HCT116 (cell line): Measurements from ENCODE around the gene SPIRE2. TPM values are rescaled to one million over a fixed set of nuclear protein-coding genes. Genes with fewer than 3 reads are reported as not detected.

Experiments
- ATAC-seq: fragments of 200-7000 bp; cut with Tn5 transposase; 2 replicates; pipeline ENCODE4 v1.9.1; 2020; ENCODE audit warnings: mild to moderate bottlenecking, moderate library complexity
- BruUV-seq: library from RNA; stranded (reverse); fragments of 400-500 nt; replicated peaks from 2 replicates; lab custom pipeline; 2021; lab: Mats Ljungman, UMichigan
- CTCF ChIA-PET: fragments of 300-600 bp; sonication (Branson Sonifier 250); formaldehyde crosslinking; loops from one replicate; lab custom pipeline; 2021; ENCODE audit warnings: antibody characterized with exemption; lab: Charles Lee
- POLR2A ChIA-PET: fragments of 300-600, 350-600 bp; sonication (Branson Sonifier 250); formaldehyde crosslinking; loops from one replicate; lab custom pipeline; 2021; ENCODE audit warnings: antibody characterized with exemption; lab: Charles Lee
- RAD21 ChIA-PET, 2 experiments: fragments of 300-600 bp; sonication (Branson Sonifier 250); formaldehyde crosslinking; loops; one replicate each; lab custom pipeline; 2023; ENCODE audit warnings: low total read pairs in 2 of 2; ENCODE audit not compliant: uncharacterized antibody in 2 of 2, unreplicated experiment in 2 of 2, low non-redundant PET in 1 of 2; lab: Charles Lee
- DNase-seq: peaks from one replicate; pipeline ENCODE4 v3.0.0-alpha.2; 2010; ENCODE audit warnings: low read depth, low spot score
- H2AFZ ChIP-seq: fragments of 200-600 bp; shearing (Covaris generic), sonication (generic); 2 replicates; pipeline ENCODE4 v1.6.1; 2017; ENCODE audit warnings: low read depth, mixed run types, mixed read lengths, antibody characterized with exemption, low read length; ENCODE audit not compliant: poor library complexity, severe bottlenecking
- H3K27ac ChIP-seq: 2 replicates; pipeline ENCODE4 v1.5.1; 2012; ENCODE audit warnings: low read depth, low read length
- H3K27me3 ChIP-seq: fragments of 200-600 bp; sonication (generic); 2 replicates; pipeline ENCODE4 v1.6.1; 2016; ENCODE audit warnings: mixed run types, low read length, mixed read lengths; ENCODE audit not compliant: insufficient read depth
- H3K36me3 ChIP-seq, 2 experiments: fragments of 200-500 bp in 1 of 2; fragments of 200-600 bp in 1 of 2; sonication (Bioruptor generic) in 1 of 2; sonication (generic) in 1 of 2; 2 replicates each; pipeline versions ENCODE4 v1.5.1 to v1.6.1; 2014 to 2016; ENCODE audit warnings: low read length in 2 of 2, inconsistent platforms in 1 of 2, mixed read lengths in 1 of 2, mixed run types in 1 of 2; ENCODE audit not compliant: insufficient read depth in 2 of 2, control insufficient read depth in 1 of 2
- H3K4me1 ChIP-seq, 2 experiments: fragments of 200-600 bp in 1 of 2; sonication (generic) in 1 of 2; 2 replicates each; pipeline versions ENCODE4 v1.5.1 to v1.6.1; 2012 to 2017; ENCODE audit warnings: low read length in 2 of 2, inconsistent platforms in 1 of 2, mild to moderate bottlenecking in 1 of 2, mixed read lengths in 1 of 2, mixed run types in 1 of 2, moderate library complexity in 1 of 2; ENCODE audit not compliant: insufficient read depth in 2 of 2, control insufficient read depth in 1 of 2
- H3K4me2 ChIP-seq: fragments of 200-600 bp; sonication (generic); 2 replicates; pipeline ENCODE4 v1.6.1; 2017; ENCODE audit warnings: mixed run types, low read length, mixed read lengths
- H3K4me3 ChIP-seq, 2 experiments: fragments of 200-600 bp in 1 of 2; sonication (generic) in 1 of 2; replicated peaks in 1 of 2; 2 replicates each; pipeline ENCODE4 v1.5.1; 2011 to 2016; ENCODE audit warnings: low read length in 2 of 2, control low read depth in 1 of 2, low read depth in 1 of 2, mild to moderate bottlenecking in 1 of 2, mixed read lengths in 1 of 2, mixed run types in 1 of 2
- H3K79me2 ChIP-seq: fragments of 200-600 bp; sonication (generic); 2 replicates; pipeline ENCODE4 v1.6.1; 2017; ENCODE audit warnings: mild to moderate bottlenecking, mixed run types, low read length, moderate library complexity, mixed read lengths; ENCODE audit not compliant: insufficient read depth
- H3K9ac ChIP-seq: fragments of 200-600 bp; sonication (generic); 2 replicates; pipeline ENCODE4 v1.6.1; 2016; ENCODE audit warnings: low read length, mixed read lengths
- H3K9me2 ChIP-seq: fragments of 200-600 bp; sonication (generic), shearing (Covaris generic); 2 replicates; pipeline ENCODE4 v1.6.1; 2017; ENCODE audit warnings: mixed run types, mild to moderate bottlenecking, moderate library complexity; ENCODE audit not compliant: insufficient read depth
- H3K9me3 ChIP-seq, 2 experiments: fragments of 200-500 bp in 1 of 2; fragments of 200-600 bp in 1 of 2; sonication (Bioruptor generic) in 1 of 2; sonication (generic) in 1 of 2; 2 replicates each; pipeline ENCODE4 v1.6.1; 2014 to 2017; ENCODE audit warnings: low read length in 2 of 2, mixed read lengths in 2 of 2, inconsistent platforms in 1 of 2, low read depth in 1 of 2, mild to moderate bottlenecking in 1 of 2, mixed run types in 1 of 2, moderate library complexity in 1 of 2; ENCODE audit not compliant: control insufficient read depth in 1 of 2, insufficient read depth in 1 of 2
- H4K20me1 ChIP-seq: fragments of 200-600 bp; sonication (generic), shearing (Covaris generic); 2 replicates; pipeline ENCODE4 v1.6.1; 2017; ENCODE audit warnings: mixed run types, mild to moderate bottlenecking, moderate library complexity; ENCODE audit not compliant: insufficient read depth
- ATF3 ChIP-seq: IDR thresholded peaks from 2 replicates; pipeline ENCODE4 v1.6.1; 2012
- CBX3 ChIP-seq: IDR thresholded peaks from 2 replicates; pipeline ENCODE4 v1.6.1; 2012; ENCODE audit warnings: low read depth
- CEBPB ChIP-seq: IDR thresholded peaks from 2 replicates; pipeline ENCODE4 v1.6.1; 2012; ENCODE audit warnings: low read depth
- CTCF ChIP-seq, 3 experiments: fragments of 200-600 bp in 1 of 3; sonication (generic) in 1 of 3; IDR thresholded peaks in 2 of 3; conservative IDR thresholded peaks in 1 of 3; 2 replicates each; pipeline ENCODE4 v1.5.1; 2012 to 2017; ENCODE audit warnings: low read depth in 2 of 3, low read length in 2 of 3, antibody characterized with exemption in 1 of 3, borderline replicate concordance in 1 of 3, control low read depth in 1 of 3, mild to moderate bottlenecking in 1 of 3, mixed read lengths in 1 of 3, mixed run types in 1 of 3, moderate library complexity in 1 of 3; ENCODE audit not compliant: insufficient read depth in 1 of 3
- EGR1 ChIP-seq: IDR thresholded peaks from 2 replicates; pipeline ENCODE4 v1.6.1; 2012; ENCODE audit warnings: low read depth
- ELF1 ChIP-seq: IDR thresholded peaks from 2 replicates; pipeline ENCODE4 v1.6.1; 2012; ENCODE audit warnings: low read depth, borderline replicate concordance
- EZH2 ChIP-seq: fragments of 200-600 bp; sonication (generic); IDR thresholded peaks from 2 replicates; pipeline ENCODE4 v1.6.1; 2017; ENCODE audit warnings: antibody characterized with exemption, mixed run types
- EZH2phosphoT487 ChIP-seq: fragments of 200-600 bp; IDR thresholded peaks from 2 replicates; pipeline ENCODE4 v1.6.1; 2018; ENCODE audit warnings: antibody characterized with exemption, borderline replicate concordance
- MAX ChIP-seq: IDR thresholded peaks from 2 replicates; pipeline ENCODE4 v1.6.1; 2012
- POLR2A ChIP-seq: IDR thresholded peaks from 2 replicates; pipeline ENCODE4 v1.7.0; 2011; ENCODE audit warnings: borderline replicate concordance; ENCODE audit not compliant: insufficient read depth, insufficient read length; ENCODE audit errors: extremely low read depth
- SIN3A ChIP-seq: IDR thresholded peaks from 2 replicates; pipeline ENCODE4 v1.6.1; 2012; ENCODE audit warnings: low read depth
- SP1 ChIP-seq: IDR thresholded peaks from 2 replicates; pipeline ENCODE4 v1.6.1; 2012; ENCODE audit warnings: low read depth
- SRF ChIP-seq: IDR thresholded peaks from 2 replicates; pipeline ENCODE4 v1.6.1; 2012; ENCODE audit warnings: low read depth
- TCF7L2 ChIP-seq: IDR thresholded peaks from 2 replicates; pipeline ENCODE4 v1.7.0; 2011; ENCODE audit warnings: borderline replicate concordance, inconsistent platforms; ENCODE audit not compliant: insufficient read depth, insufficient read length; ENCODE audit errors: extremely low read depth
- YY1 ChIP-seq: IDR thresholded peaks from 2 replicates; pipeline ENCODE4 v1.6.1; 2011; ENCODE audit warnings: low read length, low read depth, moderate library complexity, mild to moderate bottlenecking; ENCODE audit not compliant: insufficient replicate concordance; ENCODE audit errors: extremely low read depth
- ZBTB33 ChIP-seq: IDR thresholded peaks from 2 replicates; pipeline ENCODE4 v1.6.1; 2011; ENCODE audit warnings: mild to moderate bottlenecking, low read length, moderate library complexity; ENCODE audit not compliant: insufficient replicate concordance; ENCODE audit errors: extremely low read depth
- ZFX ChIP-seq: fragments of 450-650 bp; IDR thresholded peaks from 2 replicates; pipeline ENCODE4 v1.6.1; 2017
- intact Hi-C: fragments of 100-400 bp; cut with micrococcal nuclease; formaldehyde crosslinking; loops from 2 replicates; pipeline ENCODE4 v1.10.0; 2022
- total RNA-seq: library from RNA; stranded (reverse); gene quantifications from one replicate; pipeline ENCODE4 v1.2.1, GENCODE V29; 2021; ENCODE audit not compliant: unreplicated experiment

Gene SPIRE2
- total RNA-seq, 1 experiment from 2014 or later = 21.2 TPM

GRCh38 chr16:89848974-89849373, 20.7 kb downstream of the SPIRE2 start (continued):
- no peak for TF ChIP-seq ZBTB33
- no peak for TF ChIP-seq SIN3A

- BruUV-seq = no TSS peak
- DNase-seq (no peak), ATAC-seq (no peak)
- H2AFZ ChIP-seq = no peak overlapping the region
- no peaks in the 10 kb centered on the region for H3K27me3 ChIP-seq
- no peak overlapping the region for H3K9ac ChIP-seq
- no peaks in the 10 kb centered on the region for H3K9me3 ChIP-seq
- H3K4me1 ChIP-seq = no peaks in the 10 kb centered on the region
- H3K9me2 ChIP-seq = no peaks in the 10 kb centered on the region
- no peaks in the 10 kb centered on the region; a peak in 1 of 4 replicates for H3K36me3 ChIP-seq
- no peak overlapping the region for H3K27ac ChIP-seq
- no peak for TF ChIP-seq EGR1
- no peak for TF ChIP-seq CTCF (IDR thresholded peaks at IDR 0.05 in 2 of 3, conservative IDR thresholded peaks at IDR 0.05 in 1 of 3; ENCODE audit: borderline replicate concordance in 1 of 3, insufficient read depth in 1 of 3, low read depth in 2 of 3, low read length in 2 of 3)
- TF ChIP-seq CEBPB = no peak
- TF ChIP-seq SRF = no peak
- TF ChIP-seq TCF7L2 = no peak
- no peak for TF ChIP-seq EZH2
- TF ChIP-seq ZFX = no peak
- no peak for TF ChIP-seq SIN3A
- no peak for TF ChIP-seq ELF1
- no peak for TF ChIP-seq ATF3
- TF ChIP-seq CBX3 = no peak
- TF ChIP-seq SP1 = no peak
- no peak for TF ChIP-seq POLR2A
- no peak for TF ChIP-seq YY1
- TF ChIP-seq EZH2phosphoT487 = no peak
- no peak for TF ChIP-seq MAX
- ChIA-PET POLR2A (no interaction called here), CTCF (interaction anchor here (1.2 kb wide), 1 partner anchor 11 kb away, joined by 3 read pairs; no protein-coding TSS in a partner anchor), RAD21 (no interaction called here)
- H3K79me2 ChIP-seq = no peaks in the 10 kb centered on the region
- no peaks in the 10 kb centered on the region for H4K20me1 ChIP-seq
- H3K4me2 ChIP-seq = no peak overlapping the region
- no peak overlapping the region for H3K4me3 ChIP-seq
- intact Hi-C loops = no loop called here
Measured at GRCh38 chr16:89853306-89853993, 25.2 kb downstream of the SPIRE2 start.
